ENCODE data around the gene ZNF497. TPM values are rescaled to one million over a fixed set of nuclear protein-coding genes. Genes with fewer than 3 reads are reported as not detected.

The ZNF497 gene
- total RNA-seq, 1 donor from 2014 or later = 1.4 TPM

DNA sequence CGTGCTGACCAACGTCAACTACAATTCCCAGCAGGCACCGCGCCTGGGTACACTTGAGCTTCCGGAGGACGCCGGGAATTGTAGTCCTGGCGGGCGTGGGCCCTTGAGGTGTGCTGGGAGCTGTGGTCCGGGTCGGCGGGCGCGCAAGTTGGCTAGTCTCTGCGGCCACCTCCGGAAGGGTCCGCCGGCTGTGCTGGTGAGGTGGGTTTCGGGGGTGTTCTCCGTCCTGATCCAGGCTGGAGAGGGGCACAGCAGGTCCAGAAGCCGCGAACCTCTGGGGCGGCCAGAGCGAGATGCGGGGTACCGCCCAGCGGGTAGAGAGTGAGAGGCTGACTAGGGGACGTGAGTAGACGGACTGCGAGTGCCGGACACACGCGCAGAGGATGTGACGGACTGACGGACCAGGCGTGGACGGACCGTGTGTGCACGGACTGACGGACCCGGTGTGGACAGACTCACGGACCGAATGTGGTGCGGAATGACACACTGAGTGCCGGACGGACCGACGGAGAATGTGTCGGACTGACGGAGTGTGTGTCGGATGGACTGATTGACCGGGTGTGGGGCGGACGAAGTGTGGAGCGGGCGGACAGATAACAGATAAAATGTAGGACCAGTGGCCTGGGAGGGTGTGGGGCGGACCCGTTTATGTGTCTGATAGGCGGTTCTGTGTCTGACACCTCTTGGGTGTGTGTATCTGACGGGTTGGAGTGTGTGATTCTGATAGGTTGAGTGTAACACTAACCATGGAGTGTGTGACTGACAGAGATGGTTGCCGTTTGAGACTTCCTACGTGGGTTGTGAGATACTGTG is 35.4 kb downstream of the ZNF497 start, which contains the start of gene ZSCAN22:
Gene ZSCAN22 (plus strand): TSS at position 81 of the 813 bp plus-strand sequence. CDS start 7,809 bp downstream, outside the sequence.
- no peaks in the 10 kb centered on the region for H3K36me3 ChIP-seq
- ATAC-seq (peak; percentile 97), DNase-seq (peak; percentile 98)
- no peaks in the 10 kb centered on the region for H3K9me3 ChIP-seq
- H3K27ac ChIP-seq = peak within 1 kb of the TSS; percentile 88
- H3K4me1 ChIP-seq = peaks cover 11% of the 10 kb centered on the region
- intact Hi-C loops (cut with DNase I) = no loop called here
- H3K4me3 ChIP-seq = peak within 1 kb of the TSS; percentile 83
- H3K27me3 ChIP-seq = no peaks in the 10 kb centered on the region
- TF ChIP-seq, protein P1, sequence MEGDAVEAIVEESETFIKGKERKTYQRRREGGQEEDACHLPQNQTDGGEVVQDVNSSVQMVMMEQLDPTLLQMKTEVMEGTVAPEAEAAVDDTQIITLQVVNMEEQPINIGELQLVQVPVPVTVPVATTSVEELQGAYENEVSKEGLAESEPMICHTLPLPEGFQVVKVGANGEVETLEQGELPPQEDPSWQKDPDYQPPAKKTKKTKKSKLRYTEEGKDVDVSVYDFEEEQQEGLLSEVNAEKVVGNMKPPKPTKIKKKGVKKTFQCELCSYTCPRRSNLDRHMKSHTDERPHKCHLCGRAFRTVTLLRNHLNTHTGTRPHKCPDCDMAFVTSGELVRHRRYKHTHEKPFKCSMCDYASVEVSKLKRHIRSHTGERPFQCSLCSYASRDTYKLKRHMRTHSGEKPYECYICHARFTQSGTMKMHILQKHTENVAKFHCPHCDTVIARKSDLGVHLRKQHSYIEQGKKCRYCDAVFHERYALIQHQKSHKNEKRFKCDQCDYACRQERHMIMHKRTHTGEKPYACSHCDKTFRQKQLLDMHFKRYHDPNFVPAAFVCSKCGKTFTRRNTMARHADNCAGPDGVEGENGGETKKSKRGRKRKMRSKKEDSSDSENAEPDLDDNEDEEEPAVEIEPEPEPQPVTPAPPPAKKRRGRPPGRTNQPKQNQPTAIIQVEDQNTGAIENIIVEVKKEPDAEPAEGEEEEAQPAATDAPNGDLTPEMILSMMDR (IDR thresholded peaks at IDR 0.05) = no peak

DNA sequence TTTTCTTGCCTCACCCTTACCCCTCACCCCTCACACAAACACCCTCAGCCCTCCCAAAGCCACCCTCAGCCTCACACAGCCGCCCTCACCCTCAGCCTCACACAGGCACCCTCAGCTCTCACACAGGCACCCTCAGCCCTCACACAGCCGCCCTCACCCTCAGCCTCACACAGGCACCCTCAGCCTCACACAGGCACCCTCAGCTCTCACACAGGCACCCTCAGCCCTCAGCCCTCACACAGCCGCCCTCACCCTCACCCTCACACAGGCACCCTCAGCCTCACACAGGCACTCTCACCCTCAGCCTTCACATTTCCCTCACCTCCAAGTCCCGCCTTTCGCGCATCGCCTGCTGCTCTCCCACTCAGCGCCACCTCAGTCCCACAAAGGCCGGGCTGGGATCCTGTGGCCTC is 36.0 kb downstream of the ZNF497 start:
- H3K36me3 ChIP-seq = no peaks in the 10 kb centered on the region
- H3K4me1 ChIP-seq = peaks cover 11% of the 10 kb centered on the region
- no peaks in the 10 kb centered on the region for H3K9me3 ChIP-seq
- DNase-seq = no peak
- H3K27me3 ChIP-seq = no peaks in the 10 kb centered on the region
- TF ChIP-seq, protein P1 (IDR thresholded peaks at IDR 0.05) = no peak
- ATAC-seq = no peak
- peak overlapping the region; percentile 88 for H3K27ac ChIP-seq
- H3K4me3 ChIP-seq = peak overlapping the region; percentile 83
- intact Hi-C loops (cut with DNase I) = no loop called here

DNA sequence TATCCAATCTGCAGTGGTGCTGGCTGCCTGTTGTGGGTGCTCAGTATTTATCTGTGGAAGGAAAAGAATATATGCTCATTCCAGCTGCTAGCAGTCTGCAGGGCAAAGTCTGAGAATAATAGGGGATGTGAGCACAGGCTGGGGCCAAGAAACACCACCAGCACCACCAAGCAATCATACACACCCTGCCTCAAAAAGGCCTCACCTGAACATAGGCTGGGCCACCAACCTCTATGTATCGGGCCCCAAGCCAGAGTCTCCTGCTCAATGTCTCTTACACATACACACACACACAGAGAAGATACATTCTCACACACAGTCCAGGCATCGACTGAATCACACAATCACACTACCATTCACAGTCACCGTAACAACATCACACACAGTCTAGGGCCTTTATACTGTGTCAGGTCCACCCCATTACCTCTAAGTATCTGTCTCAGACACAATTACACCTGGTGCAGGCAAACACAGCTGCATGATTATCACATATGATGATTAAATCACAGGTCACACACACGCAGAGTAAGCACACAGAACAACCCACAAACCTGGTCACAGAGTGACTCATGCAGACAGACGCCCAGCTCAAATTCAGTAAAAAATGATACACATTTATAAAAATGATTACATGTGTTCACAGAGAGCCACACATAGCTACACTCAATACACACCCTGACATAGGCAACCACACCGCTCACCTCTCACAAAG is 37.1 kb downstream of the ZNF497 start:
- Histone ChIP-seq H3K27ac (no peak overlapping the region), H3K4me3 (peak overlapping the region; percentile 83), H3K4me1 (peaks cover 11% of the 10 kb centered on the region), H3K9me3 (no peaks in the 10 kb centered on the region), H3K36me3 (no peaks in the 10 kb centered on the region), H3K27me3 (no peaks in the 10 kb centered on the region)
- intact Hi-C loops (cut with DNase I) = no loop called here
- no peak for DNase-seq
- TF ChIP-seq, protein P1 (IDR thresholded peaks at IDR 0.05) = no peak
- no peak for ATAC-seq

DNA sequence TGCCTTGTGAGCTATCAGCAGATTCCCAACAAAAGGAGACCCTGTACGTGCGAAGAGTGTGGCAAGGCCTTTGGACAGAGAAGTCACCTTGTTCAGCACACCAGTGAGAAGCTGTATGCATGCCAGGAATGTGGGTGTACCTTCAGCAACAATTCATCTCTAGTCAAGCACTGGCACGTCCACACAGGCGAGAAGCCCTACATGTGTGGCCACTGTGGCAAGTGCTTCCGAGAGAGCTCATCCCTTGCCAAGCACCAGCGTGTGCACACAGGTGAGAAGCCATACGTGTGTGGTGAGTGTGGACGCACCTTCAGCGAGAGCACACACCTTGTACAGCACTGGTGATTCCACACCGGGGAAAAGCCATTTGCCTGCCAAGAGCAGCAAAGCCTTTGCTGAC is 43.3 kb downstream of the ZNF497 start:
- ATAC-seq (no peak), DNase-seq (no peak)
- Histone ChIP-seq H3K4me1 (no peaks in the 10 kb centered on the region), H3K27ac (no peak overlapping the region), H3K27me3 (no peaks in the 10 kb centered on the region), H3K9me3 (no peaks in the 10 kb centered on the region), H3K4me3 (no peak overlapping the region), H3K36me3 (peaks cover 15% of the 10 kb centered on the region)
- intact Hi-C loops (cut with DNase I) = no loop called here
- TF ChIP-seq, protein P1 (IDR thresholded peaks at IDR 0.05) = no peak

DNA sequence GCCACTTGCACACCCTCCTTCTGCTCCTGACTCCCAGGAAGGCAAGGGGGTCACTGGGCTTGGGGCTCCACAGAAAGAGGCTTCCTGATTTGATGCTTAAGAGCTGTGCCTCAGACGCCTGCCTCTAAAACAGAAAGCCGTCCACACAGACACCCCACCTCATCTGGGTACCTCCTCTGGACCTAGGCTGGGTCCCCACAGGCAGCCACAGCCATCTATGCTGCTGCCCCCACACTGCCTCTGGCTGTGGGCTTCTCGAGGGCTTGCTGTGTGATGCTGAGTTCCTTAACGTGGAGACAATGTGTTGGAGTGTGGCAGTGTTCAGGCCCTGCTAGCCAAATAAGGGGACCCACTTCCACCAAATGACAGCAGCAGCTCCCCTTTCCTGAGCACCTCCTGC is 44.3 kb downstream of the ZNF497 start:
- TF ChIP-seq, protein P1 (IDR thresholded peaks at IDR 0.05) = no peak
- ATAC-seq = no peak
- no peaks in the 10 kb centered on the region for H3K4me1 ChIP-seq
- intact Hi-C loops (cut with DNase I) = no loop called here
- no peak overlapping the region for H3K27ac ChIP-seq
- peaks cover 24% of the 10 kb centered on the region for H3K36me3 ChIP-seq
- no peak overlapping the region for H3K4me3 ChIP-seq
- DNase-seq = no peak
- H3K9me3 ChIP-seq = no peaks in the 10 kb centered on the region
- H3K27me3 ChIP-seq = no peaks in the 10 kb centered on the region

All from upper lobe of right lung (tissue), 1 donor.